ENCODE data around the gene ELP4.

- no peak for TF ChIP-seq CTCF (IDR thresholded peaks at IDR 0.05)
- no peak for TF ChIP-seq EZH2 (IDR thresholded peaks at IDR 0.05; ENCODE audit: borderline replicate concordance, insufficient read depth, low read depth, low read length, poor library complexity, severe bottlenecking)
Measured at GRCh38 chr11:31720671-31721365, 211.3 kb downstream of the ELP4 start.

Data from B cell (primary cell).